ENCODE results near the gene PRSS33.

The PRSS33 gene

DNA sequence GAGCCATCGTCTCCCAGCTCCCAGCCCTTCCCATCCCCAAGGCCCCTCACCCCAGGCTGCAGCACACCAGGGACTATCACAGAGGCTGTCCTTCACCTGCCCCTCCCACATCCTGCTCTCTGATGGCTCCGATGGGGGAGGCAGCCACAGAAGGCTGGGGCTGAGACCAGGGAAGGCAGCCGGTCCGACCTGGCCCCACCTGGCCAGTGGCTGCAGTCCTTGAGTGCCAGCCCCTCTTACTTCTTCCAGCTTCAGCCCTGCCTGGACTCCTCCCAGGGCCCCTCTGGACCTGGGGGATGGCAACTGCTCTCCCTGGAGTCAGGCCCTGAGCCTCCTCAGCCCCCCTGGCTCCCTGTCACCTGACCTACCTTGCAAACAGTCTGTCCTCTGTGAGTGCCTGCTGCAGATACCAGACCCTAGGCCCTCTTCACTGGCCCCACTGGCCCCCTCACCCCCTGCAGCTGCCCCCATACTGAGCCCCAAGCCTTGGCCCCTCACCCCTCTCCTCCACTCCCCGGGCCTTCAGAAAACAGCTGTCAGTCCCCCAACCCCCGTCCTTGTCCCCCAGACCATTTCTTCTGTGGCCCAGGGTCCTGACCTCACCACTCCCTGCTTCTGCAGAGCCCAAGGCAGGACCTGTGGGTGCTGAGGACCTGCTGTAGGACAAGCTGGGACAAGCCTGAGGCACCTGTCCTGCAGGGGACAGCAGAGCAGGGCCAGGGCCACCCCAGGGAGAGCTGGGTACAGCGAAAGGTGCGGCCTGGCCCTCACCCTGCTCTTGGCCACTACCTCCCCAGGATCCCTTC lies 47.5 kb downstream of the PRSS33 start:
- no peak for DNase-seq (ENCODE audit: low read depth, low spot score)
- Histone ChIP-seq H3K36me3 (ENCODE audit: insufficient read depth, insufficient read length, low read length) (no peaks in the 10 kb centered on the region), H3K9ac (ENCODE audit: insufficient read length, low read depth) (peak overlapping the region; percentile 59), H3K4me1 (ENCODE audit: insufficient read depth, insufficient read length) (peaks cover 21% of the 10 kb centered on the region), H3K4me3 (ENCODE audit: insufficient read length, low read depth) (no peak overlapping the region), H3K9me3 (ENCODE audit: insufficient read depth, low read length) (no peaks in the 10 kb centered on the region), H3K27me3 (ENCODE audit: insufficient read depth, insufficient read length) (no peaks in the 10 kb centered on the region)
- TF ChIP-seq SUZ12 (IDR thresholded peaks at IDR 0.05; ENCODE audit: extremely low read depth, insufficient read depth, insufficient read length) (no peak), ZNF274 (IDR thresholded peaks at IDR 0.05; ENCODE audit: low read depth, low read length) (no peak), YY1 (IDR thresholded peaks at IDR 0.05; ENCODE audit: insufficient read depth, insufficient read length) (no peak)

DNA sequence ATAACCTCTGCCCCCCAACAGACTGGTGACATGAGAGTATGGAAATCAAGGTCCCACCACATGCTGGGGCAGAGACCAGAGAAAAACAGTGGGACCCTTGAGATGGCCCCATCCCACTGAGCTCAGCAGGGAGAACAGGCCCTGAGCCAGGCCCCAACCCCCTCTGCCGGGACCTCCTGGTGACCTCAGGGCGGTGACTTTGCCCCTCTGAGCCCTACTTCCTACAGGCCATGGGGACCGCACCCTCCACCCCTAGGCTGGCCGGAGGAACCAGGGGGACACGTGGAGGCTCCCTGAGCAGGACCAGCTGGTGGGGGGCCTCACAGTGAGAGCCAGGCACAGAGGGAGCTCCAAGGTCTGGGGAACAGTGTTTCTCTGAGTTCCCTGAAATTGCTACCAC lies 48.7 kb downstream of the PRSS33 start:
- DNase-seq (ENCODE audit: low read depth, low spot score): no peak
- Histone ChIP-seq H3K27me3 (ENCODE audit: insufficient read depth, insufficient read length) (no peaks in the 10 kb centered on the region), H3K36me3 (ENCODE audit: insufficient read depth, insufficient read length, low read length) (no peaks in the 10 kb centered on the region), H3K9ac (ENCODE audit: insufficient read length, low read depth) (peak overlapping the region; percentile 36), H3K9me3 (ENCODE audit: insufficient read depth, low read length) (no peaks in the 10 kb centered on the region), H3K4me3 (ENCODE audit: insufficient read length, low read depth) (no peak overlapping the region), H3K4me1 (ENCODE audit: insufficient read depth, insufficient read length) (peaks cover 21% of the 10 kb centered on the region)
- no peak for TF ChIP-seq SUZ12 (IDR thresholded peaks at IDR 0.05; ENCODE audit: extremely low read depth, insufficient read depth, insufficient read length)
- TF ChIP-seq YY1 (IDR thresholded peaks at IDR 0.05; ENCODE audit: insufficient read depth, insufficient read length): no peak
- TF ChIP-seq ZNF274 (IDR thresholded peaks at IDR 0.05; ENCODE audit: low read depth, low read length): no peak

DNA sequence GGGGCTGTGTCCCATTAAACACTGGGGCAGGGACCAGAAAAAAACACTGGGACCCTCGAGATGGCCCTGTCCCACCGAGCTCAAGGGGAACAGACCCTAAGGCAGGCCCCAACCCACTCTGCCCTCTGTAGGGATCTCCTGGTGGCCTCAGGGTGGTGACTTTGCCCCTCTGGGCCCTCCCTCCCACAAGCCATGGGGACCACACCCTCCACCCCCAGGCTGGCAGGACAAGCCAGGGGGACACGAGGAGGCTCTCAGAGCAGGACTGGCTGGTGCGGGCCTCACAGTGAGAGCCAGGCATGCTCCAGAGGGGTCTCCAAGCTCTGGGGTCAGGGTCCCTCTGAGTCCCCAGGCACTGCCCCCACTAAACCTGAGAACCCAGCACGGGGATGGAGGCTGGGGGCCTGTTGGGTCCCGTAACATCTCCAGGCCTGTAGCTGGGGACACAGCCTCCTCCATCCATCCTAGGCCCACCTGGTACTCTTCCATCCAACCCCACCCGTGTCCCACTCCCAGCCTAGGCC lies 49.4 kb downstream of the PRSS33 start:
- Histone ChIP-seq H3K4me3 (ENCODE audit: insufficient read length, low read depth) (no peak overlapping the region), H3K4me1 (ENCODE audit: insufficient read depth, insufficient read length) (peaks cover 21% of the 10 kb centered on the region), H3K9ac (ENCODE audit: insufficient read length, low read depth) (no peak overlapping the region), H3K27me3 (ENCODE audit: insufficient read depth, insufficient read length) (no peaks in the 10 kb centered on the region), H3K9me3 (ENCODE audit: insufficient read depth, low read length) (no peaks in the 10 kb centered on the region), H3K36me3 (ENCODE audit: insufficient read depth, insufficient read length, low read length) (no peaks in the 10 kb centered on the region)
- DNase-seq (ENCODE audit: low read depth, low spot score): no peak
- TF ChIP-seq SUZ12 (IDR thresholded peaks at IDR 0.05; ENCODE audit: extremely low read depth, insufficient read depth, insufficient read length): no peak
- TF ChIP-seq ZNF274 (IDR thresholded peaks at IDR 0.05; ENCODE audit: low read depth, low read length): no peak
- TF ChIP-seq YY1 (IDR thresholded peaks at IDR 0.05; ENCODE audit: insufficient read depth, insufficient read length): no peak

DNA sequence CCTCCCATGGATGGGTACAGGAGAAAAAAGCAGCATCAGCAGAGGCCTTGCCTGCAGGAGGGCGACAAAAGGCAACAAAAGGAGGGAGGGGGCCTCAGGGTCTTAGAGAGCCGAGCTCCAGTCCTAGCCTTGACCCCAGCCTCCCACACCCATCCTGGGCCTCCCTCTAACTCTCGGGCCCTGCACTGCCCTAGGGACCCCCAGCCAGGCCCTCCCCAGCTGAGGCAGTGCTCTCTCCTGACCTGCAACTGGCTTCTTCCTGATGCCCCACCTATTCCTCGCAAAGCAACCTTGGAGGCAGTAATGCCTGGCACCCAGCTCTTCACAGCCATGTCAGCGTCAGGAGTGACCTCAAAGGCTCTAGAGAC lies 50.1 kb downstream of the PRSS33 start:
- TF ChIP-seq SUZ12 (IDR thresholded peaks at IDR 0.05; ENCODE audit: extremely low read depth, insufficient read depth, insufficient read length) (no peak), YY1 (IDR thresholded peaks at IDR 0.05; ENCODE audit: insufficient read depth, insufficient read length) (no peak), ZNF274 (IDR thresholded peaks at IDR 0.05; ENCODE audit: low read depth, low read length) (no peak)
- H3K4me3 ChIP-seq (ENCODE audit: insufficient read length, low read depth): no peak overlapping the region
- no peak for DNase-seq (ENCODE audit: low read depth, low spot score)
- peaks cover 21% of the 10 kb centered on the region for H3K4me1 ChIP-seq (ENCODE audit: insufficient read depth, insufficient read length)
- H3K9ac ChIP-seq (ENCODE audit: insufficient read length, low read depth): no peak overlapping the region
- no peaks in the 10 kb centered on the region for H3K36me3 ChIP-seq (ENCODE audit: insufficient read depth, insufficient read length, low read length)
- no peaks in the 10 kb centered on the region for H3K27me3 ChIP-seq (ENCODE audit: insufficient read depth, insufficient read length)
- H3K9me3 ChIP-seq (ENCODE audit: insufficient read depth, low read length): no peaks in the 10 kb centered on the region

DNA sequence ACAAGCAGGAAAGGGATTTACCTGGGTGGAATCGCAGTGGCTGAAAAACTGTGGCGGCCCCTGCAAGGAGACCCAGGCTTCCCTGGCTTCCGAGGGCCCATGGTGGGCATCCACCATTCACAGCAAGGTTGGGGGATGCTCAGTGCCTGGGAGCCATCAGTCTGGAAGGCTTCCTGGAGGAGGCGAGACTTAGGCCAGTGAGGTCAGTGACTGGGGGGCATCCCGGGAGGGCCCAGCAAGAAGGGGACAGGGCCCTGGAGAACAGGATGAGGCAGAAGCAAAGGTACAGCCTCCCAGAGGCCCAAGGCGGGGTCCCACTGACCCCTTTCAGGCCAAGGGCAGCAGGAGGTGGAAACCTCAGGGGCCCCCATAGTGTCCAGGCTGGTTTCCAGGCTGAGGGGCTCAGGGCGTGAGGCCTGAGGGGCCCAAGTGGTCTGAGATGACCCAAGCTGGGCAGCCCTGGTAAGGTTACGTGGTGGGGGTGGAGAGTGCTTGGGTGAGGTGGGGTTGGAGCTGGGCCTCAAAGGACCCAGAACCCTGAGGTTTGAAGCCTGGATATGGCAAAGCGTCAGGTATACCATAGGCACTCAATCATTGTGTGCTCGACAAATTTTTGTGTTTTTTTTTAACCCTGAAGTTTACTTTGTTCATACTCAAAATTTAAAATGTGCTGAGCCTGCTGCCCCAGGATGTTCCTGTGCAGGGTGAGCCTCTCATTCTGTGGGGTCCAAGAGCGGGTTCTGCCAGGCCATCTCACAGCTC lies 50.7 kb downstream of the PRSS33 start:
- H3K4me3 ChIP-seq (ENCODE audit: insufficient read length, low read depth): no peak overlapping the region
- no peak overlapping the region for H3K9ac ChIP-seq (ENCODE audit: insufficient read length, low read depth)
- peaks cover 21% of the 10 kb centered on the region for H3K4me1 ChIP-seq (ENCODE audit: insufficient read depth, insufficient read length)
- DNase-seq (ENCODE audit: low read depth, low spot score): no peak
- no peaks in the 10 kb centered on the region for H3K9me3 ChIP-seq (ENCODE audit: insufficient read depth, low read length)
- H3K27me3 ChIP-seq (ENCODE audit: insufficient read depth, insufficient read length): no peaks in the 10 kb centered on the region
- H3K36me3 ChIP-seq (ENCODE audit: insufficient read depth, insufficient read length, low read length): no peaks in the 10 kb centered on the region
- TF ChIP-seq YY1 (IDR thresholded peaks at IDR 0.05; ENCODE audit: insufficient read depth, insufficient read length): no peak
- TF ChIP-seq ZNF274 (IDR thresholded peaks at IDR 0.05; ENCODE audit: low read depth, low read length): no peak
- no peak for TF ChIP-seq SUZ12 (IDR thresholded peaks at IDR 0.05; ENCODE audit: extremely low read depth, insufficient read depth, insufficient read length)

DNA sequence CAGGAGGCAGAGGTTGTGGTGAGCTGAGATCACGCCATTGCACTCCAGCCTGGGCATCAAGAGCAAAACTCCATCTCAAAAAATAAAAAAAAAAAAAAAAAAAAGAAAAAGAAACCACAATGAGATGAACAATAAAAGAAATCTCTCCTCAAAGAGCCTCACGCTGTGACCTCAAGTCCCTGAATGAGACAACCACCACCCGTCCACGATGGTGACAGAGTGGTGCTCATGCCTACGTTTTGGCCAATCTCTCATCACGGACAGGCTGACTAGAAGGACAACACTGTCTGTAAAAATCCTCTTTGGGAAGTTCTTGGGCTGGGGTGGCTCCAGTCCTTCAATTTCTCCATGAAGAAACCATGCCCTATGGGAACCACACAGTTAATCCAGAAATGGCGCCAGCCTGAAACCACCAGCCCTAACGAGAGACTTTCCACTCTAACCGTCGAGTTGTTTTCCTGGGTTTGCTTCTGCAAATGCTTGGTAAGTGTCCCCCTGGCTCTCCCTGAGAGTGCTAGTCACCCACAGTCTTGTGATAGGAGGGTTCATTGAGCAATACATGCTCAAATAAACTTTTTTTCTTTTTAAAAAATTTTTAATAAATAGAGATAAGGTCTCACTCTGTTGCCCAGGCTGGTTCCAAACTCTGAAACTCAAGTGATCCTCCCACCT lies 52.4 kb downstream of the PRSS33 start:
- TF ChIP-seq YY1 (IDR thresholded peaks at IDR 0.05; ENCODE audit: insufficient read depth, insufficient read length): no peak
- TF ChIP-seq ZNF274 (IDR thresholded peaks at IDR 0.05; ENCODE audit: low read depth, low read length): no peak
- no peak for TF ChIP-seq SUZ12 (IDR thresholded peaks at IDR 0.05; ENCODE audit: extremely low read depth, insufficient read depth, insufficient read length)
- peaks cover 19% of the 10 kb centered on the region for H3K4me1 ChIP-seq (ENCODE audit: insufficient read depth, insufficient read length)
- no peaks in the 10 kb centered on the region for H3K36me3 ChIP-seq (ENCODE audit: insufficient read depth, insufficient read length, low read length)
- DNase-seq (ENCODE audit: low read depth, low spot score): no peak
- H3K27me3 ChIP-seq (ENCODE audit: insufficient read depth, insufficient read length): no peaks in the 10 kb centered on the region
- H3K9me3 ChIP-seq (ENCODE audit: insufficient read depth, low read length): no peaks in the 10 kb centered on the region
- H3K9ac ChIP-seq (ENCODE audit: insufficient read length, low read depth): no peak overlapping the region
- no peak overlapping the region for H3K4me3 ChIP-seq (ENCODE audit: insufficient read length, low read depth)

Measured in NT2/D1 (cell line).